GM18858 (cell line): ENCODE results near the gene GP1BB.

Experiments
- ATAC-seq: cut with Tn5 transposase; IDR thresholded peaks from one replicate; pipeline ENCODE4 v1.9.1; 2021; ENCODE audit not compliant: unreplicated experiment

GP1BB gene

DNA sequence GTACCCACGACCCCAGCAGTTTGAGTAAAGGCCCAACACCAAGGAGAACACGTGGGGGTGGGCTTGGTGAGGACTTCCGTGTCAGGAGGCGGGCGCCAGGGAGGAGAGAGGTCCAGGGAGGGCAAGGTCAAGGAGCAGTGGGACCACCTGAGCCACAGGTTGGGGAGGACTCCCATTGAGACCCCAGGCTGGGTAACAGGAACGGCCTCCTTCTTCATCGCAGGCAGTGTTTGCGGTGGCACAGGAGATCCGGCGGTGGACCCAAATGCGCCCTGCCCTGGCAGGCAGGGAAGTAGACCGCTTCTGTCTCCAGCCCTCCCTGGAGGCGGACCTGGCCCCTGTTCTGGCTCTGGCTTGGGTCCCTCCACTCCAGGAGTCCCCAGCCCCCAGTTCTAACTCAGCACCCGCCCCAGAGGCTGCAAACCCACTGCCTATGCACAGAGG, 31.4 kb downstream of the GP1BB start:
- ATAC-seq, result no peak

DNA sequence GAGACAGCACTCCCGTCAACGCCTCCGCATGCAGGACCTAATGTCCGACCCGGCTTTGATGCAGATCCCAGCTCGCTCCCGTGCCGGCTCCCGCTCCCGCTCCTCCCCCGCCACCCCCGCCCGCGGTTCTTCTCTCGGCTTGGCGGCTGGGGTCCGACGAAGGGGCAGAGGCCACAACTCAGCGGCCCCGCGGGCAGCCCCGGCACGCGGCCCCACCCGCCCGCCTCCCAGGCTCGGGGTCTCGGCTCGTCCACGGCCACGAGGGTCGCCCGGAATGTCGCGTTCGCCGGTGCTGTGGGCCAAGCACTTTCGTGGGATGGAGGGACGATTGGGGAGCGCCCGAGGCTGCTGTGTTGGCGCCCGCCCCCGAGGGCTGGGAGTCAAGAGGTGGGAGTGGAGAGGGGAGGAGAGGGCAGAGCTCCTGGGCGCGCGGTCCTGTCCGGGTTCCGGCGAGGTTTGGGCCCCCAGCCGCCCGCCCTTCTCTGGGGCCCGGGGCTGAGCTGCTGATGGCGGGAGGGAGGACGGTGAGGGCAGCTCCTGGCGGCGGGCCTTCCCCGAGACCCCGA, 31.9 kb downstream of the GP1BB start:
- ATAC-seq, result no peak

DNA sequence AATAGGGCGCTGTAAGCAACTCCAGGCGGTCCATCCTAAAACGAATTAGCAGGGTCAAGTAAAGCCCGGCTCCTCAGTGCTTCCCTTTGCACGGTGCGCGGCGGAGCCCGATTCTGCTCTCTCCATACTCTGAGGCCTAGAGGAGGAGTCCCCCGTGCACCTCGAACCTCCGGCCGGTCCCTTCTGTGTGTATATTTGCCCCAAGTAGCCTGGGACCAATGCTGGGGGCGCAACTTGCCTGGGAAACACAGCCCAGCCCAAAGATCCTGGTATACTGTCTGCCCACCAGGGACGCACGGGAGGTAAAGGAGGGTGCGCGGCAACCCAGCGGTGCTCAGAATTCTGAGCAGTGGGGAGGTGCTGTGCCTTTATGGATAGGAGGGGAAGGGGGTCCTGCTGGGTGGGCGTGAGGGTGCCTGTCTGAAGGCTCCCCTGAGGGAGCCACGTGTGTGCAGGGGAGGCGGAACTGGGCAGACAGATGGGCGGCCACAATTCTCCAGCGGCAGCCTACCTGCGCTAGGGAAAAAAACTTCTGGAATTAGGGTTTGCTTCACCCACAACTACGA, 32.5 kb downstream of the GP1BB start:
- ATAC-seq, result no peak

DNA sequence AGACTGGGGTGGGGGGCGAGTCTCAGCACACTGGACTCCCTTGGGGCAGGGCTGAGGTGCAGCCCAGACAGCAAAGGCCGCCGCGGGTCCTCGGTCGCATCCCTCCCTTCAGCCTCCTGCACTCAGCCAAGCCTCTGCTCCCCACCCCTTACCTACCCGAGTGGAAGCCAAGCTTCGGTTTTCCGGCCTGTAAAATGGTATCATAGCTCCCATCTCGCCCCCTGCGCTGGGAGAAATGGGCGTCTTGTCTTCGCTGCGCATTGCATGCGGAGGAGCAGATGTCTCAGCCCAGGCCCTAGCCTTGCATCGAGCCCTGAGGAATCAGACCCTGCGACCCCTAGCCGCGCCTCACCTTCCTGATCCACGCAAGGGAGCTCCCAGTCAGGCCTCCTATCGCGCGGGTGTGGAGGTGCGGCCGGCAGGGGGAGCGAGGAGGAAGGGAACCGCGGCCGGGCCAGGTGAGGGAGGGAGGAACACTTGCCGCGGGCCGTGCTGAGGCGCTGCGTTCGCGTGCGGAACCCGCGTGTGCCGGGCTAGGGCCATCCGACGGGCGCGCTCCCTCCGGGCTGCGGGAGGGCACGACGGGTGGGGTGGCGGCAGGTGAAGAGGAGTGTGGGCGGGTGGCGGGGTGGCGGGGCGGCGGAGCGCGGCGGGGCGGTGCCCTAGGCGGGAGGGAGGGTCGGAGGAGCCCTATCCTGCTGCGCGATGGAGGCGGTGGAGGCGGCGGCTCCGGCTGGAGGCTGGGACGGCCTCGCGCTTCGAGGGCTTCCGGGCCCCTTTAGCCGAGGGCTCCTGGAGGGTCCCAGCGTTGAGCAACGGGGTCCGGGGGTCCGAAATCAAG, 33.2 kb downstream of the GP1BB start:
- no peak for ATAC-seq

DNA sequence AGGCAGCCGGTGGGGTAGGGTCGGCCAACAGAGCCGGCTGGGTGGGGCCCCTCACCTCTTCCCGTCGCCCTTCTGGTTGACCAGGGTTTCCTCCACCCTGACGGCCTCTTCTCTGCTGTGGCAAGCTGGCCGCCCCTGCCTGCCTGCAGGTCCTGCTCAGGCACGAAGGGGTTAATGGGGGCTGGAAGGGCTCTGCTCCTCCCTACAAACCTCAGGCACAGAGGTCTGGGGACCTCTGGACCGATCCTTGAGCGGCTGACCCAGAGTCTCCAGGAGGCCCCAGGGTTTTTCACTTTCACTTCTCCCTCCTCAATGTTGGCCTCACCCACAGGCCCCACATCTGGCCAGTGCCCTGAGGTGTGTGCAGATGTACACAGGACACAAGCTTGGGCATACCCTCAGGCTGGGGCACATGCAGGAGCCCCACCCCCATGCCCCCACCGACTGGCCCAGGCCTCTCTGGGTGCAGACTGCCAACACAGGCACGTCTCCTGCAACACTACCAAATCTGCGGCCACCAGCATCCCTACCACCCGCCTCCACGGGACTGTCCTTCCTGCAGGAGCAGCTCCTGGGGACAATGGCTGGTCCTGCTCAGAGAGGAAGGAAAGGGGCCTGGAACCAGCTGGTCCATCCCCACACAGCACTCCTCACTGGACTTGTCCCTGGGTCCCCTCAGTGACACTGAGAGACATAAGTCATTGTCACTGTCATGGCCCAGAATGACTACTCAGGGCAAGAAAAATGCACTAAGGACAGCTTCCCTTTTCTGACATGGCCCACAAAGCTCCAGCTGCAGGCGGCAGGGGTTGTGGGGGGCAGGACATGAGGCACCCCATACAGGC, 34.0 kb downstream of the GP1BB start:
- ATAC-seq, result no peak

DNA sequence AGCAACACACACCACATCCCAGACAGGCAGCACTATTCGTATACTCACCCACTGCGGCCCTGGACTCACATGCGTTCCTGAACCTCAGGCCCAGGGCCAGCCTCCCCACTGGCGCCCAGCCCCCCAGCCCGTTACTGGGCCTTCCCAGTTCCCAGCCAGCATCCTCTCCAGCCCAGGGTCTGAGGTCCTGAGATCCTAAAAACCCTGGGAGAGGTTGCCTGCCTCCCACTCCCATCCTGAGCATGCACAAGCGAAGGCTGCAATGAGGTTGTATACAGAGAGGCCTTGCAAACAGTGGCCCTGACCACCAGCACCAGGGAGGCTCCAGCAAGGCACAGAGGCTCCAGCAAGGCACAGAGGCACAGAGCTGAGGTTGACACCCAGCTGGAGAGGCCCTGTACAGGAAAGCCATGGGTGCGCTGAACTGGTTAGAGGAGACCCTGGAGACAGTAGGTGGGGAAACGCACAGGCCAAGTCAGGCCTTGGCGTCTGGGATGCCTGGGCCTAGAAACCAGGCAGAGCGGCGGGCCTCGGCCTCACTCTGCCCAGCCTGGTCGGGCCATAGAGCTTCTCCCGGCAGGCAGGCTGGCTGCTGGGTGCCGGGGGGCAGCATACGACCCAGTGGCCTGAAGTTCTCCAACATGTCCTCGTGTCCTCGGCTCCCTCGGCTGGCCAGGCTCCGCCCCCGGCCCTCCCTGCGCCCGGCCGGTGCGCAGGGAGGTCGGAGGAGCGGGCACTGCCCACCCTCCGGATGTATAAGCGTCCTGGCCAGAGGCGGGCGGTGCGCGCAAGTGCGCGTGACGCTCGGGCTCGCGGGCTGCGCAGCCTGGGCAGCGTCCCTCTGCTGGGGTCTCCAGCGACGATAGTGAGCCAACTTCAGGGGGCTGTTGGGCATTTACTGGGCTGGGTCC, 34.9 kb downstream of the GP1BB start:
- no peak for ATAC-seq

DNA sequence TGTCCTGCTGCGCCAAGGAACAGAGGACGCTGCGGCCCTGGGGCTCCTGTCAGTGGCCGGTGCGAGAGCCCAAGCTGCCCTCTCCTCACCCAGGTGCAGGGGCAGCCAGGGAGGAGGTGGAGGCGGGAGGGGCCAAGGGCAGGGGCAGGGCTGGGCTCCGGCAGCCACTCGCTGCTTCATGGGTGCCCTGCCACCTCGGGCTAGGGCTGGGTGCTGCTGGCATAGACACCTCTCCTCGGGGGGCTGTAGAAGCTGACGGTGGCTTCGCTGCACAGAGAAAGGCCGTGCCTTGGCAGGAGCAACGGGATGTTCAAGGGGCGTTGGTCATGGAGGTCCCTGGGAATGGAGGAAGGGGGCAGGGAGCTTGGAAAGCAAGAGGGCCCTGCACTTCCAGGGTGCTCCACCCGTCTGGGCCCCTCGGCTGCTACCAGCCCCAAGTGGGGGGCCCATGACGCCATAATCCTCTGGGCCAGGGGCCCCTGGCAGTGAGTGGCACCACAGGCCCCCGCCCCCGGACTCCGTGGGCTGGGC, 35.6 kb downstream of the GP1BB start:
- no peak for ATAC-seq

DNA sequence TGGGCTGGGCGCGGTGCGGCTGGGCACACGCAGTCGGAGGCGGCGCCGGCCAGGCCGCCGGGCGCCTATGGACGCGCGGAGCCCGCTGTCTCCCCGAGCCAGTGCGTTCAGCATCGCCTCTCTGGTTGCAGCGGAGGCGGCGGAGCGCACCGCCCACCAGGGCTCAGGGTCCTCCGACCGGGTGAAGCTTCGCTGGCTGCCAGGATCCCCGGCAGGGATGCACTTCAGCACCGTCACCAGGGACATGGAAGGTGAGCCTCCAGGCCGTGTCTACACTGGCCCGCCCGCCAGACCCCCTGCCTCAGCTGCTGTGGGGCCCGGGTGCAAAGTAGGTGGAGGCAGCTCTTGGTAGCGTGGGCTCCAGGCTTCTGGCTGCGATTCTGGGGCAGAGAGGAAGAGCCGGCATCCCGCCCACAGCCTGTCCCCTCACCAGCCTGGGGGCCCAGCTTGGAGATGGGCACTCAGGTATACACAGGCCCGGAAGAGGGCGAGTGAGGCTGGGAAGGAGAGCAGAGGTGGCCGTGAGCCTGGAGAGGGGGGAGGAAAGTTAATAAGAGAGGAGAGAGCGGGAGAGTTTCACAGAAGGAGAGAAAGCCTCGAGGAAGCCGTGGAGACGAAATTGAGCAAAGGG, 36.2 kb downstream of the GP1BB start:
- no peak for ATAC-seq

DNA sequence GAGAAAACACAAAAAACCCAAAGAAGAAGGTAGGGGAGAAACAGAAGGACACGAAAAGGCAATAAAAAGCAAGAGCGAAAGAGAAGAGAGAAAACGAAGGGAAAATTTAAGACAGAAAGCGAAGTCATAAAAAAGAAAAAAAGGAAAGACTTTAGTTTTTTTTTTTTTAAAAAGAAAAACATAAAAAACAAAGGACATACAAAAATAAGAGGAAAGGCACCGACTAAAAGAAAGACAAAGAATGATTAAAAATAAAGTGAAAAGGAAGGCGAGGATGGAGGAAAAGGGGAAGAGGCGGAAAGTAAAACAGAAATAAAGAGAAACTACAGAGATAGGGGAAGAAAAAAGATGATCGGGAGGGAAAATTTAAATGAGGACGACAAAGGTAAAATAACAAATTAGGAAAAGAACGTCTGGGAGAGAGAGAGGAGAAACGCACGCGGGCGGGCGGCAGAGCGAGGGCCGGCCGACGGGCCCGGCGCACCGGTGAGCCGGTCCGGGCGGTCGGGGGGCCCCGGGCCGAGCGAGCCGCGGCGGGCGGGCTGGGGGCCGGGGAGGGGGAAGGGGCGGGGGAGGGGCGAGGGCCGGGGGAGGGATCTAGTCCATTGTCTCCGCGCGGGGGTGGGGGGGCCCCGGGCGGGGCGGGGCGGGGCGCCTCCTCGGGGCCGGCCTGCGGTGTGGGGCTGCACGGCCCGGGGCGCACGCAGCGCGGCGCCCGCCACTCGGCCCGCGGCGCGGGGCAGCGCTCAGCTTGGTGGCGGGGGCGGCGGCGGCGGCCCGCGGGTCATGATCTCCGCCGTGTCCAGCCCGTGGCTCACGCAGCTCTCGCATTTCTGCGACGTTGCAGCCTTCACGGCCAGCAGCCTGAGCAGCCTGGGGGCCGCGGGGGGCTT, 37.0 kb downstream of the GP1BB start, which contains the start of gene TBX1:
Gene TBX1 (plus strand): TSS at position 721 of the 893 bp plus-strand sequence. CDS start 66 bp downstream, at position 787.
- no peak for ATAC-seq

DNA sequence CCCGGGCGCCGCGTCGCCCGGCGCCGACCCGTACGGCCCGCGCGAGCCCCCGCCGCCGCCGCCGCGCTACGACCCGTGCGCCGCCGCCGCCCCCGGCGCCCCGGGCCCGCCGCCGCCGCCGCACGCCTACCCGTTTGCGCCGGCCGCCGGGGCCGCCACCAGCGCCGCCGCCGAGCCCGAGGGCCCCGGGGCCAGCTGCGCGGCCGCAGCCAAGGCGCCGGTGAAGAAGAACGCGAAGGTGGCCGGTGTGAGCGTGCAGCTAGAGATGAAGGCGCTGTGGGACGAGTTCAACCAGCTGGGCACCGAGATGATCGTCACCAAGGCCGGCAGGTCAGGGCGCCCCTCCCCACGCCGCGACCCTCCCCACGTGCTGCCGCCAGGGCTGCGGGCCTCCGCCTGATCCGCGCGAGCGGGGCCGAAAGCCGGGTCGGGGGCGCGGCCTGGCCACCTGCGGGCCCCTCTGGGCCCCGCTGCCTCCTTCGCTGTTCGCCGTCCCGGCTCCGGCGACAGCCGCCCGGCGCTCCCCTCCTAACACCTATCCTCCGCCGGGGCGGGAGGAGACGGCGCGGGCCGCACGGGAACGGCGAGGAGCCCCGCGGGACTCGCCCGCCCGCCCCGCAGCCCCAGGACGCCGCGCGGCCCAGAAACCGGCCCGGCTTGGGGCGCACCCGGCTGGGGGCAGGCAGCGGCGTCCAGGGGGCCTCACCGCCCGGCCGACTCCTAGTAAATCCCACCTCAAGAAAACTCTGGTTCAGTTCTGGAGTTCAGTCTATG, 37.8 kb downstream of the GP1BB start:
- ATAC-seq, result no peak

DNA sequence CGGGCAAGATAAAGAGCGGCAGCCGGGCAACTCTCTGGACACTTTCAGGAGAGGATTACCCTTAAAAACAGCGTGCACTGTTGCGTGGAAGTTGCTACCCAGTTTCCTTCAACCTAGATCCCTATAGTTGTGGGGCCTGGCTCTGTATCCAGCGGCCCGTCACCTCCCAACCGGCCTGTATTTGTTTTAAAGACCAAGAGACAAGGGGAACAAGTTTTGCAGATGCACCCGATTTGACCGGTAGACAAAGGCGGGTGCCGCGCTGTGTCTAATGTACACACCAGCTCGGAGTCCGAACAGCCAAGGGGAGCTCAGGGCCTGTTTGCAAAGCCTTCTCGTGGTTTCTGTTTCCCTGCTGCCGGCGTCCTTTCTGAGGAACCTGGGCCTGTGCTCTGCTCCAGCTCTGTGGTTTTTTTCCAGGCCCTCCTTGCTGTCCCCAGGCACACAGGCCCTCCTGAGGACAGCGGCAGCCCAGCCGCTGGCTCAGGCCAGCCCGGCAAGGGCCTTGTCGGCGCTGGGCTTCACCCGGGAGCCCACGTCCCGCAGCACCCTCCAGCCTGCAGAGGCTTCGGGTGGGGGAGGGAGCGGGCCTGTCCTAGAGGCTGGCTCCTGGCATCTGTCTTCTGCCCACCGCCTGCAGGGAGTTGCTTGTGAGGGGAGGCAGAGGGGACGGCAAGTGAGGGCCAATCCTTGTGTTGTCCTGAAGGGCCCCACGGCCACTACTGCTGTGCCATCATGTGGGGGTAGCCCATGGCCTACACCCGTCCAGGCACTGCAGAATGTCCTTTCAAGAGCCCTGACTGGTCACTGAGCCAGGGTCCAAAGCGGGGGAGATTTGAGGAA, 38.6 kb downstream of the GP1BB start:
- ATAC-seq, result no peak

DNA sequence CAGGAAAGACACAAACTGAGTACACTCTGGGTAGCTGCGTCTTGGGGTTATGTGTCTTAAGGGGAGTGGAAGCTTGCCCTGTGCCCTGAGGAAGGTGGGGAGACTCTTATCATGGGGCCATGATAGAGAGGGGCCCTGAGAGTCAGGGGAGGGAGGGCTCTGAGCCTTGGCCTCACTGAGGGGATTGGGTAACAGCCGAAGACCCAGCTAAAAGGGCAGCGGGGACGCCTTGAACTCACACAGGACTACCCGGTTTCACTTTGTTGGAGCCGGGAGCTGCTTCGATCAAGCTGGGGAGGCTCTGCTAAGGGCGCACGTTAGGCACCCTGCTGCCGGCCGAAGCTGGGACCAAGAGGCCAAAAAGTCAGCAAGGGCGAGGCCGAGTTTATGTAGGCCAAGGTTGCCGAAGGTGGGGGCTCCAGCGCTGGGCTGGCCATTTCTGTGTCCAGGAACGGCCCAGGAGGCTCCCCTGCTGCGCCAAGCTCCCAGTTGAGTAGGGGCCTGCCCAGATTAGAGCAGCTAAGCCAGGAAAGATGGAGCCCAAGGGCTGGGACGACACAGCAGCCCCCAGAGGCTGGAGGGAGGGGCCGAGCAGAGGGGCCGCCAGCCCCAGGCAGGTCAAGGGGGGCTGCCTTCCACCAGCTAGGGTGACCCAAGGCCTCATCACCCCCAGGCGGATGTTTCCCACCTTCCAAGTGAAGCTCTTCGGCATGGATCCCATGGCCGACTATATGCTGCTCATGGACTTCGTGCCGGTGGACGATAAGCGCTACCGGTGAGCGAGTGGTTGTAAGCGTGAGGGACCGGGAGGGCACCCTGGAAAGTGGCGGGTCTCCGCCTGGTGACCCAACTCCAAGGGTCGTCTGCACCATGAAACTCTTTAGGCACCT, 39.5 kb downstream of the GP1BB start:
- ATAC-seq, result no peak

DNA sequence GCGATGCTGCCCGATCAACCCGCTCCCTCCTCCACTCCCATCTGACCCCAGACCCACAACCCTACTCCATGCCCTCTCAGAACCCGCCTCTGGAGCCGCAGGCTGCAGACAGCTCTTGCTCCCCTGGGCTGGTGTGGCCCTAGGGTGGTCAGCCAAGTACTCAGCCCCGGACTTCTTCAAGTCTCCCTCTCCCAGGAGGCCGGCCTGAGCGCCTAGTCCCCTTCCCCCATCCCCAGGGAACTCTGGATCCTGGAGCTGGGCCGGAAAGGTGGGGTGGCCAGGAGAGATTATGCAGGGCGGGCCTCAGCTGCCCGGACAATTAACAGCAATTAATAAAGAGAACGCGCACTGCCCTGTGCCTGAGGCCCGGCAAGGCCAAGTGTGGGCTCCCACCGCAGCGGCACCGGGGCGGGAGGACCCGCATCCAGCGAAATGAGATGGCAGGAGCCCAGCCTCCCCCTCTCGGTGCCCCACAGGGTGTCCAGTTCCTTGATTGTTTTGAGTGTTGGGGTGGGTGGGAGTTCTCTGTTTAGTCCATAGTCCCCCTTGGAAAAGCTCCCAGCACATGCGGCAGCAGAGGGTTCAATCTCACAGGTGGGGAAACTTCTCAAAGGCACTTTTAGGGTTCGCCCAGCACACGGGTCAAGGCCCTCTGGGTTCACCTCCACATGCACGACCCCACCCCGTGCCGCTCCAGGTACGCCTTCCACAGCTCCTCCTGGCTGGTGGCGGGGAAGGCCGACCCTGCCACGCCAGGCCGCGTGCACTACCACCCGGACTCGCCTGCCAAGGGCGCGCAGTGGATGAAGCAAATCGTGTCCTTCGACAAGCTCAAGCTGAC, 40.3 kb downstream of the GP1BB start:
- ATAC-seq, result no peak

DNA sequence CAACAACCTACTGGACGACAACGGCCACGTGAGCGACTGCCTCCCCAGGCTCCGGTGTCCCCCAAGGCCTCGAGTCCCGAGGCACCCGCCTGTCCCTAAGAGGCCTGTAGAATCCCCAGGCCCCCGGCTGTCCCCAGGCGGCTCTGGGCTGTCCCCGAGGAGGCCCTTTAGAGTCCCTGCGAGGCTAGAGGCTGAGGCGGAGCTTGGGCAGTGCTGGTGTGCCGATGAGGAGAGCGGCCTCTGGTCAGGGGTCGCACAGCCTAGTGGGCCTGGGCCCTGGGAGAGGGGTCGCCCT, 40.9 kb downstream of the GP1BB start:
- no peak for ATAC-seq
